SIG-M5 (cell line): ENCODE measurements around the gene SHC2.
"Not testable (repeated sequence)": the region's sequence is repeated elsewhere in the genome, so short reads cannot be mapped to it uniquely, and the experiment has no call there.

Source experiments
- DNase-seq: peaks from one replicate; lab custom pipeline; 2025; lab: John Stamatoyannopoulos, UW

Gene SHC2

DNA sequence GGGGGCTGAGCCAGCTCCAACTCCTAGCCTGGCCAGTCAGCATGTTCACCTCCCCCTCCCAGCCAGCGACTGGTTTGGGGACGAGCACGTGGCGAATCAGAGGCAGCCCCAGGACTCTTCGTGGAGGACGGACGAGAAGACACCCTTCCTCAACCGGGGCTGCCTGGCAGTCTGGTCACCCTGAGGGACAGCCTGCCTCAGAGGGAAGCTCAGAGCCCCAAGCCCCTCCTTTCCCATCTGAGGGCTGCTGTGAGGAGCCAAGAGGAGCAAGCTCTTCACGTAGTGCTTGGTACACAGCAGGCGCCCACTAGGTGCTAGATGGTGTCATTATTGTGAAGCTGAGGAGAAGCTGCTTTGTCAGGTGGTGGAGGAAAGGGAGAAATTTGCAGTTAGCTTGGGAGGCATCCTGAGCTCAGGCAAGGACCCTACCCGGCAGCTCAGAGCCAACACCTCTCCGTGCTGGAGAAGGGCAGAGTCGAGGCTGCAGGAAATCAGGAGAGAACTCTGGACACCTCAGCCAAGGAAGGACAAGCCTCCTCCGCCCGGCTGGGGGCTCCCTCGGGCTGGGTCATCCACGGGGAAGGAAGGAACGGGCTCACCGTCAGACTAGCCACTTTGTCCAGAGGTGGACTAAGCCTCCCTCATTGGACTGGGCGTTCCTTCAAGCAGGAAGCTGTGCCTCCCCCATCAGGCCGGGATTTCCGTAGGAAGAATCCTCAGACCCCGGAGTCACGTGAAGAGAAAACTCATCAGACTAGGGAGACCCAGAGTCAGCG, 37.0 kb downstream of the SHC2 start:
- no peak for DNase-seq

DNA sequence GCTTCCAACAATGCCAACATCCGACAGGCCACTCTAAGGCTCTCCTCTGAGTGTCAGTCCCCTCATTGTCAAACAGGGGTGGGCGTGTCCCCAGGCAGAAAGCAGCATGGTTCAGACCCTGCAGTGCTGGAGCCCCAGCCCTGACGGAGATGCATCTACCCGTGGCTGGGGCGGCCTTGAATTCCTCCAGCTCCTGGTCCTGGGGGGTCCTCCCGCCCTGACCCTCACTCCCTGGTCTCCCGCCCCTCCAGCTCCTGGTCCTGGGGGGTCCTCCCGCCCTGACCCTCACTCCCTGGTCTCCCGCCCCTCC, 38.0 kb downstream of the SHC2 start:
- not testable (repeated sequence) for DNase-seq

DNA sequence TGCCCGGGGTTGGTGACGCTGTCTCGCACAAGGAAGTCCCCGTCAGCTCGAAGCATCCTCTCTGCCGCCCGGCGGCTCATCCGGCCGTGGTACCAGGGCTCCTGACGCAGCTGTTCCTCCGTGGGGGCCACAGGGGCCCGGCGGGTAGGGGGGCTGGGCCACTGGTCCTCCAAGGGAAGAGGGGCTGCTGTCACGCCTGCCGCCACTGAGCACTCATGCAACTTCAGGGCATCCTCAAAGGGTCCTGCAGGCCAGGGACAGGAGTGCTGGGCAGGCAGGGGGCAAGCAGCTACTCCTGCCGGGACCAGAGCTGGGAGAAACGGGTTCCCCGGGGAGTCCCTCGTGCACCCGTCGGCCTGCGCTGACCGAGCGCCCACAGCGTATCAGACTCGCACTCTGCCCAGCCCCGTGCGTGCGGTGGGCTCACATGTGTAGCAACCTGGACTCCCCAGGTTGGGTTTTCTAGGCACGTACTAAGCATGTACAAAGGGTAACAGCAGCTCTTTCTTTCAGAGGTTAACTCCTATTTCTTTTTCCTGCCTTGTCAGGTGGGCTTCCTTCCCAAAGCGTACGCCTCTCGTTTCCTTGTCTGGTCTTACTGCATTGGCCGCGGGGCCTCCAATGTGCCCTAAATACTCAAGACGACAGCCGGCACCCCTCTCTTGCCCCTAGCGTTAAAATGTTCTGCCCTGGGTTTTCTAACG, 38.5 kb downstream of the SHC2 start:
- no peak for DNase-seq

DNA sequence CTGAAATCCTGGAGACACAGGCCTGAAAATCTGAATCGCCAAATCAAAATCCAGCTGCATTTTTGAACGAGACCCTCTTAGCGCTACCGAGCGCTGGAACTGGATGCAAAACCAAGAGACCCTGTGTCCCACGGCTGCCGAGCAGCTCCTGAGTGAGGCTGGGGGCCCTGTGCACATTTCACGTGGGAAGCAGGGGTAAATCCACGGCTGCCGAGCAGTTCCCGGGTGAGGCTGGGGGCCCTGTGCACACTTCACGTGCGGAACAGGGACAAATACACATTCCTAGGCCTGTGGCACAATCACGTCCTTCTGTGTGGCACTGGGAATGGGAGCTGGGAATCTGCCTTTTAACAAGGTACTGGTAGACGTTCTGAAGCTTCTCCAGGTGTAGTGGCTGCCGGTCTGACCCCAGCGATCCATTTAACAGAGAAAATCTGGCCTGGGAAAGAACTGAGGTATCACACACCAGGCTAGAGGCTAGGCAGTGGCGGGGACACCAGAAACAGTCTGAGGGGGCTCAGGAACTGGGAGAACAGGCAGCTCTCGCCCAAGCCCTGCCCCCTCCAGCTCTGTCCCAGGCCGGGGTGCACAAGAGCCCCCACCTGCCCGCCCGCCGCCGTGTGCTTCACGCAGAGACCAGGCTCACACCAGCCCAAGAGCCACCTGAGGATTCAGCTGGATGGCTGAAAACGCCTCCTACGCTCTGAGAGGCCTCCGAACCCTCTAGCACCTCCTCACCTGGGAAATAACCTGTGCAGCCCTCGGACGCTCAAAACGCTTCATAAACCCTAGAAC, 40.9 kb downstream of the SHC2 start:
- no peak for DNase-seq

DNA sequence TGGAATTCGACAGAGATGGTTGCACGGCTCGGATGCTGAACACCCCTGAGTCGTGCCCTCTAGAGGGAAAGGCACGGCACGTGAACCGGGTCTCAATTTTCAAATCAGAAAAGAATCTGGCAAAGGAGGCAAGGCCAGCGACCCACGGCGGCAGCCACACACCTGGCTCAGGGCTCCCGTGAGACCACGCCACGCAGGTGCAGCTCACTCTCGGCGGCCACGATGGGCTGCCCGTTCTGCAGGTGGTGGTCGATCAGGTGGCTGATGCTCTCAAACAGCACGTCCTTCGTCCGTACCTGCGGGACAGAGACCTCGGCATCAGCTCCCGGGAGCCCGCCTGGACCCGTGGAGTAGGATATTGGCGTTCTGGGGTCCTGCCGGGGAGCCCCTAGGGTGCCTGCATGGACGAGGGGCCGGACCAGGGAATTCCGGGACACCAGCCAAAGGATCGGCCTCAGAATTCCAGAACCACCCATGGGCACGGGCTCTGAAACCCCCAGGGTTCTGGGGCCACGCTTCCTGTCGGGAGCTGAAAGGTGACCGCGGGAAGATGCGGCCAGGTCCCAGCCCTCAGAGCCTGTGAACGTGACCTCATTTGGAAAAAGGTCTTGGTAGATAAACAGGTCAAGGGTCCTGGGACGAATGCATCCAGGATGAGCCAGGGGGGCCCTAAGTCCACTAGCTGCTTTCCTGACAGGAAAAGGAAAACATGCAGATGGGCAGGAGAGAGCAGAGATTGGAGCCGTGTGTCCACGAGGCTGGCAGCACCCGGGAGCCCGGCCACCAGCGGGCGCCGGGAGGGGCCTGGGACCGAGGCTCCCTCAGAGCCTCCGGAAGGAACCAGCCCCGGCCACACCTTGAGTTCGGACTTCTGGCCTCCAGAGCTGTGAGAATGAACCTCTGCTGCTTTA, 41.8 kb downstream of the SHC2 start:
- no peak for DNase-seq

DNA sequence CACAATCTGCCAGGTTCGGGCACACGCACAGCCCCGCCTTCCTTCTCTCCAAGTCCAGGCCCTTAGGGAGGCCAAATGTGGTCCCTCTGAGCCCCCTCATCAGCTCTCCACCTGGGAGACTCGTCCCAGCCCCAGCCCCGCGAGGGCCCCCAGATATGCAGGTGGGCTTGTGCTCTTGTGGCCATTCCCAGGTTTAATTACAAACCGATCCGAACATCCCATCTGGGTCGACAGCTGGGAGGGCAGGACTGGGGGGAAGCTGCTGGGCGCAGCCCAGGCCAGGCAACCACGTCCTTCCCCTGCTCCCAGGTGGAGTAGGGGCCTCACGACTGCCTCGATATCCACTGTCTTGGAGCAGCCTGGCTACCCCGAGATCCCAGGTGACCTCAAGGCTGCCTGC, 44.4 kb downstream of the SHC2 start:
- DNase-seq = no peak

DNA sequence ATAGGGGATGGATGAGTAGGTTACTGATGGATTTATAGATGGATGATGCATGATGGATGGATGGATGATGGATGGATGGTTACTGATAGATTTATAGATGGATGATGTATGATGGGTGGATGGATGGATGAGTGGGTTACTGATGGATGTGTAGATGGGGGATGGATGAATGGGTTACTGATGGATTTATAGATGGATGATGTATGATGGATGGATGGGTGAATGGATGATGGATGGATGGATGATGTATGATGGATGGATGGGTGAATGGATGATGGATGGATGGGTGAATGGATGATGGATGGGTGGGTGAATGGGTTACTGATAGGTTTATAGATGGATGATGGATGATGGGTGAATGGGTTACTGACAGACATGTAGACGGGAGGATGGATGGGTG, 45.5 kb downstream of the SHC2 start:
- no peak for DNase-seq

DNA sequence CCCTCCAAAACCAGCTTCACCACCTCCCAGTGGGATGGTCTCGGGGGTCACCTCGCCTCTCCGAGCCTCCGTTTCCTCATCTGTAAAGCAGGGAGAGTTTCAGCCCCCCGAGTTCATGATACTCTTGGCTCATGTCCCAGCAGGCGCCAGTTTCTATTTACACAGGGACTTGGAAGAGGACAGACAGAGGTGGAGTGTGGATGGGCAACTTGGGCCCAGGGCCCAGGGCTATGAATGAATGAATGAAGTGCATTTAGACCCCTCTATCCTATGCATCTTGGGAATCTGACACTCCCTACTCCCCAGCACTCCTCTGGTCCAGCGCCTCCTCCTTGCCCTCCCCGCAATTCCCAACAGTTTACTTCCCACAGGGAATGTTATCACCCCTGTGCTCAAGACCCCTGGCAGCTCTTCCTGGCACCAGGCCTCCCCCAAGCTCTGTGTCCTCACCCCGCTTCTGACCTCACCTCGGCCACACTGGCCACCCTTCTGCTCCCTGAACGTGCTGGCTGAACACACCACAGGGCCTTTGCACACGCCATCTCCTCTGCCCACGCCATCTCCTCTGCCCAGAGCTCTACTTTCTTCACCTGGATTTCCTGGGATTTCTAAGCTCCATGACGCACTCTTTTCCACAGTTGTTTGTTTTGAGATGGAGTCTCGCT, 46.9 kb downstream of the SHC2 start:
- no peak for DNase-seq

DNA sequence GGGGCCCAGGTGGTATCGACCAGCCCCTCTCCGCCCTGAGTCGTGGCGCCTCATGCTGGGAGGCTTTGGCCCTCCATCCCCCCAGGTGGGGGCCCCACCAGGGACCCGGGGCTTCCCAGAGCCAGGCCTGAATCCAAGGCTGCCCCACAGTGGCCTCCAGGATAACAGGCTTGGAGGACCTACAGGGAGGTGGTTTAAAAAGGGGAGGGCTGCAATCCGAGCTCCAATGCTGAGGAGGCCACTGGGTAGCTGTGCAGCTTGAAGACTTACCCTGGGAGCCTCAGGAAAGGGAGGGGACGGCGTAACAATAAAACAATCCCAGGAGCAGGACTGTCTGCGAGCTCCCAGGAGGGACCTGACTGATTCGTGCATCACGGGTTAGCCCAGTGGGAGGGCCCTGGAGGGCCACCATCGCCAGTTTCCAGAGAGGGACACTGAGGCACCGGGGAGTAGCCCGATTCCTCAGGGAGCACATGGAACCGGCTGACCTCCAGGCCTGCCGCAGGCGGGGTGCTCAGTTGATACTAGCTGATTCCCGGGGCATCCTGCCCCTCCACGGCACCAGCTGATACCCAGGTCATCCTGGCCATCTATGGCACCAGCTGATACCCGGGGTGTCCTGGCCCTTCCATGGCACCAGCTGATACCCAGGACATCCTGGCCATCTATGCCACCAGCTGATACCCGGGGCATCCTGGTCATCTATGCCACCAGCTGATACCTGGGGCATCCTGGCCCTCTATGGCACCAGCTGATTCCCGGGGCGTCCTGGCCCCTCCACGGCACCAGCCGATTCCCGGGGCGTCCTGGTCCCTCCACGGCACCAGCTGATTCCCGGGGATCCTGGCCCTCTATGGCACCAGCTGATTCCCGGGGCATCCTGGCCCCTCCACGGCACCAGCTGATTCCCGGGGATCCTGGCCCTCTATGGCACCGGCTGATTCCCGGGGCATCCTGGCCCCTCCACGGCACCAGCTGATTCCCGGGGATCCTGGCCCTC, 48.2 kb downstream of the SHC2 start:
- no peak for DNase-seq

DNA sequence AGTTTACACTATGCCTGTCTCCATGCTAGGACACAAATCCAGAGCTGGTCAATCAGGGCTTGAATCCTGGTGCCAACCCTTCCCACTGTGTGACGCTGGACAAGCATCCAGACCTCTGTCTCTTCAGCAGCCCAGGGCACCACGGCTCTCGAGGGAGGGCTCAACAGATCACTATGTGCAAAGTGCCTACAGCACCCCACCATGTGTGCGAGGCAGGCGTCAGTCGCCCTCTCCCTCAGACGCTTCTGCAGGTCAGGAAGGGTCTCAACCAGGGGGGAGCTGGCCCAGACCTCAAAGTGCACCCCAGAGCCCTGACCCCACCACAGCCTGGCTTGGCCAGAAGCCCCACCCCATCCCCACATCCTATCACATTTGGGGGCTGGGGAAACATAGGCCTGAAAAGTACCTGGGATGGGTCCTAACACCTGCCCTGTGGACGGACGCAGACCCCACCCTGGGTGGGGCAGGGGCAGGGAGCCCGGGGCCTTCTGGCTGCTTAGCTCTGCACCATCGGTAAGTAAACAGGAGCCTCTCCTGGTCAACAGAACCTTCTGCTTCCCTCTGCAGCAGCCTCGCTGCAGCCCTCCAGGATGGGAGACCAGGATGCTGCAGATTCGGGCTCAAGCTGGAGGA, 49.0 kb downstream of the SHC2 start:
- DNase-seq = no peak

DNA sequence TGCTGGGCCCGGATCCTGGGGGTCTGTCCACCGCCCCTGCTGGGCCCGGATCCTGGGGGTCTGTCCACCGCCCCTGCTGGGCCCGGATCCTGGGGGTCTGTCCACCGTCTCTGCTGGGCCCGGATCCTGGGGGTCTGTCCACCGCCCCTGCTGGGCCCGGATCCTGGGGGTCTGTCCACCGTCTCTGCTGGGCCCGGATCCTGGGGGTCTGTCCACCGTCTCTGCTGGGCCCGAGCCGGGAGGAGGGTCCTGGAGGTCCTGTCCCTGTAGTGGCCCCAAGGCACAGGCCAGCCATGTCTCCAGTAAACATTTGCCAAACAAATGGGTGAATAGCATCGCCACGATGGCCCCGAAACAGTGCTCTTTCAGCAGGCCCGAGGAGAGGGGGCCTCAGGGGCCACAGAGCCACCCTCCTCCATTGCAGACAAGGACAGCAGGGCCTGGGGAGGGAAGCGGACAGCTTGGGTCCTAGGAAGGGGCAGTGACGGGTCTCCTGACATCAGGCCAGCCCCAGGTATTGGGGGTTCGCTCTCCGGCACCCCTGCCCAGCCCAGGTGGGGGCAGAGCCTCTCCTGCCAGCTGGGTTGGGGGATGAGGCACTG, 49.6 kb downstream of the SHC2 start:
- DNase-seq = not testable (repeated sequence)

DNA sequence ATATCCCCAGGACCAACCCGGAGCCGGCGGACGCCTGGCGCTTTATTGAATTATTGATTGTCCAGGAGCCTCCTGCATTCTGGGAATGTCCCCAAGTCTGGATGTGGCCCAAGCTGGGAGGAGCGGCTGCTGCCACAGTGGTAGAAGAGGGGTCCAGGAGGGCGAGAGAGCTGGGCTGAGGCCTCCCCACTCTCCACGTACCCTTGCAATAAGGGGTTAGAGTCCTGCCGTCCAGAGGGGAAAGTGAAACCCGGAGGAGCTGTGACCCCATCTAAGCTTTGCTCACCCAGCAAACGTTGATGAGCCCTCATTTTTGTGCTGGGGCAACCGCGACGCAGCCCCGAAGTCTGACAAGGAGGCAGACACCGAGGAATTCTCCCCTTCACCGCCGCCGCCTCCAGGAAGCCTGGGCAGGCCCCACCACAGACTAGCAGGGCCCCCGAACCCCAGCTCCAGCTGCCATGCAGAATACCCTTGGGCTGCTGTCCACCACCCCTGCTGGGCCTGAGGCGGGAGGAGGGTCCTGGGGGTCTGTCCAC, 50.5 kb downstream of the SHC2 start:
- DNase-seq = no peak

DNA sequence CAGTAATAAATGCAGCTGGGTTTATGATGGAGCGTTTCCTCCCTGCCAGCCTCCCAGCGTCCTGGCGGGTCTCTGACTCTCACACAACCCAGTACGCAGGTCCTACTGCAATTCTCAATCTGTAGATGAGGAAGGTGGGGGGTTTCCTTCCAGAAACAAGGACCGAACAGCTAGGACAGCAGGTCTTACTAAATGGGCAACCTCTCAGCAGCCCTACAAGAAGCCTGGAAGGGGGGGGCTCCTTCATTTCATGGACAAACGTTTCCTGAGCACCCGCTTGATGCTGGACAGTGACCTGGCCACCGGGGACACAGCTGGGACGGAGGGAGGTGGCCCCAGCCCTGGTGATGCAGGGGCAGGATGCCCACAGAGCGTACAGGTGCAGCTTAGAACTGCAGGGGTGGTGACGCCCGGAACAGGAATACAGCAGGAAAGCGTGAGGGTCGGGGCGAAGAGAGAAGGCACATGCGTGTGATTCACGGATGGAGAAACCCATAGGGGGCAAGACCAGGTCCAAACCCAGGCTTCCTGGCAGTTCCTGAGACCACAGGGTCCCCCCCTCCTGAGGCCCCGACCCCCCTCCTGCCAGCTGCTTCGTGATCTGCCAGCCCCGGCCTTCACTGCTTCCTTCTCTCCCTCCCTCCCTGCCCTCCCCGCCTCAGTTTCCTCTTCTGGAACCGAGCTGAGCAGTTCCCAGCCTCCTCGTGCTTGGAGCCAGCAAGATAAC, 51.2 kb downstream of the SHC2 start:
- DNase-seq = no peak

DNA sequence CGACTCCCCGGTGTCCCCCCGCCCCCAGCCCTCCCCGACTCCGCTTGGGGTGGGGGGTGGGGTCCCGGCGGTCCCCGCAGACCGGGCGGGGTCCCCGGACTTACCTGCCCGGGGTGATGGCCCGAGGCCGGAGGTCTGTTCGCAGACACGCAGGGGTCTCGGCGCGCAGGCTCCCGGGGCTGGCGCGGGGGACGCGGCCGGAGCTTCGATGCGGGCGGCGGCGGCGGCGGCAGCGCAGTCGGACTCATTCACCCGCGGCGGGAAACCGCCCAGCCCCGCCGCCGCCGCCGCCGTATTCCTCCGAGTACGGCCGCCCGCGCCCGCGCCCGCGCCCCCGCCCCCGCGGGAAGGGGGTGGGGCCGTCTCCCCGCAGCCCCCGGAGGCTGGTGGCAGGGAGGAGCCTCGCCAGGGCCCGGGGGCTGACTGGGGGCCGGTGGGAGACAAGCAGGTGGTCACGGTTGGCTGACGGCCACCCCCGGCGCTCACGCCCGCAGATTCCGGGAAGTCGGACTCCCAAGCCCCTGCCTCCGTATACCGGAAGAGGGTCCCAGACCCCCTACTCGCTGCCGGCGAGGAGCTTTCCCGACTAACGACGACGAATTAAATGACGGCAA, 51.8 kb downstream of the SHC2 start, which contains the start of gene C2CD4C:
Gene C2CD4C (minus strand): TSS at position 246 of the 614 bp plus-strand sequence. CDS start 786 bp downstream, outside the sequence.
- DNase-seq = no peak

DNA sequence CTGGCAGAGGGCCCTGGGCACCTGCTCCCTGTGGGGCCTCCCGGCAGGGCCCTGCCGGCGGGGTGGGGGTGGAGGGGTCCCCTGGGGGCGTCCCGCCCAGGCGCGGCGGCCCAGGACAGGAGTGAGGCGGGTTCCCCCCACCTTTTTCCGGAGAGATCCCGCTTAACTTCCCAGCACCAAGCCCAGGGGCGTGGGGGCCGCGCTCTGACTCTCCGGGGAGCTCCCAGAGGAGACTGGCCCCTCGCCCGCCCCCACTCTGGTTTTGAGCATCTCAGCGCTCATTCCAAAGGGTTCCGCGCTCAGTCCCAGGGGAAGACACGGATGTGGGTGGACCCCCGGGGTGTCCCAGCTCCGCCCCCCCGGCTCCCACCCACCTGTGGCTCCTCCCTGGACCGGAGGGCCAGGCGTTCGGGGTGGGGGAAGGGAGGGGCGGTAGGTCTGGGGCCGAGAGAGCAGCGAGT, 52.4 kb downstream of the SHC2 start:
- no peak for DNase-seq

DNA sequence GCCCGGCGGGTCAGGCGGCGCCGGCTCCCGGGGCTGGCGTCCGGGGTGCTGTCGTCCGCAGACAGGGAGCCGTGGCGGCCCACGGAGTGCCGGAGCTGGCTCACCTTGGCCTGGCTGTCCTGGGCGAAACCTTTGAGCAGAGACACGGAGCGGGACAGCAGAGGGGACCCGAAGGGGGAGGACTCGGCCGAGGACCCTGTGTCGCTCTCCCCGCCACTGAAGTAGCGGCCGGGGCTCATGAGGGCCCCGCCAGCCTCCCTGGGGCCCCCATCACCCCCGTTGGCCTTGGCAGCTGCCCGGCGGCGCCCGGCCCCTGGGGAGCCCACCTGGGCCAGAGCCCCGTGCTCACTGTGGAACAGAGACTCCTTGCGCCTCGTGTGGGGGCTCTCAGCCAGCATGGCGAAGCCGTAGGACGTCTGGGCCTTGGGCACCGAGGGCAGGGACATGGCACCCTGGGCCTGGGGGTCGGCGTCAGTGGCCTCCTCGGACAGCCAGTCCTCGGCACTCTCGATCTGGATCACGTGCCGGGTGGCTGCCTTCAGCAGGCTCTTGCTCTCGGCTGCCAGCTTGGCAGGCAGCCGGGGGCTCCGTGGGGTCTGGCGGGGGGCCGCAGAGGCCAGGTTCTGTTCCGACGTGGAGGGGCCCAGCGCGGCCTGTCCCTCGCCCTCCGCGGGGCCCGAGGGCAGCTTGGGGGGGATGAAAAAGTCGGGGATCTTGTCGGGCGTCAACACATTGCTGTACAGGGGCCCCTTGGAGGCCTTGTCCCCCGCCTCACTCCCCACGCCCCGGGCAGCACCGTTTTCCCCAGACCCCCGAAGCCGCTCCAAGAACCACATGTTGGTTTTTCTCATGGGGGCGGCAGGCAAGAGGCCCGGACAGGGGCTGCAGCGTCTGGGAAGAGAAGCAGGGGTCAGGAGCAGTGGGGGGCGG, 53.1 kb downstream of the SHC2 start:
- no peak for DNase-seq
